HEK293T (cell line): Measurements from ENCODE around the gene CRY2.

Experiments
- BHLHE40 ChIP-seq: fragments of 450-650 bp; IDR thresholded peaks from 2 replicates; pipeline ENCODE4 v1.6.1; 2016; ENCODE audit warnings: mild to moderate bottlenecking, moderate library complexity, borderline replicate concordance
- CTBP1 ChIP-seq: fragments of 450-650 bp; IDR thresholded peaks from 2 replicates; pipeline ENCODE4 v1.6.1; 2016; ENCODE audit warnings: borderline replicate concordance
- ELF4 ChIP-seq: fragments of 450-650 bp; IDR thresholded peaks from 2 replicates; pipeline ENCODE4 v1.6.1; 2017; ENCODE audit warnings: antibody characterized with exemption
- FOXA1 ChIP-seq: fragments of 450-650 bp; IDR thresholded peaks from 2 replicates; pipeline ENCODE4 v1.6.1; 2016; ENCODE audit warnings: mild to moderate bottlenecking
- FOXK2 ChIP-seq: fragments of 450-650 bp; IDR thresholded peaks from 2 replicates; pipeline ENCODE4 v1.6.1; 2016; ENCODE audit warnings: mild to moderate bottlenecking
- FOXM1 ChIP-seq: fragments of 450-650 bp; IDR thresholded peaks from 2 replicates; pipeline ENCODE4 v1.6.1; 2017; ENCODE audit warnings: mild to moderate bottlenecking, borderline replicate concordance
- L3MBTL2 ChIP-seq: fragments of 450-650 bp; conservative IDR thresholded peaks from 2 replicates; pipeline ENCODE4 v1.6.1; 2016; ENCODE audit warnings: mild to moderate bottlenecking
- NFRKB ChIP-seq: fragments of 450-650 bp; IDR thresholded peaks from 2 replicates; pipeline ENCODE4 v1.6.1; 2016; ENCODE audit warnings: mild to moderate bottlenecking, moderate library complexity
- SP1 ChIP-seq: fragments of 450-650 bp; IDR thresholded peaks from 2 replicates; pipeline ENCODE4 v1.6.1; 2017
- SUZ12 ChIP-seq: fragments of 450-650 bp; IDR thresholded peaks from 2 replicates; pipeline ENCODE4 v1.6.1; 2016; ENCODE audit warnings: mild to moderate bottlenecking
- TARDBP ChIP-seq: fragments of 450-650 bp; IDR thresholded peaks from 2 replicates; pipeline ENCODE4 v1.6.1; 2016
- ZNF384 ChIP-seq: fragments of 450-650 bp; IDR thresholded peaks from 2 replicates; pipeline ENCODE4 v1.6.1; 2016
- TF ChIP-seq, protein P1 (sequence below): fragments of 450-650 bp; IDR thresholded peaks from 2 replicates; pipeline ENCODE4 v1.6.1; 2016

DNA sequence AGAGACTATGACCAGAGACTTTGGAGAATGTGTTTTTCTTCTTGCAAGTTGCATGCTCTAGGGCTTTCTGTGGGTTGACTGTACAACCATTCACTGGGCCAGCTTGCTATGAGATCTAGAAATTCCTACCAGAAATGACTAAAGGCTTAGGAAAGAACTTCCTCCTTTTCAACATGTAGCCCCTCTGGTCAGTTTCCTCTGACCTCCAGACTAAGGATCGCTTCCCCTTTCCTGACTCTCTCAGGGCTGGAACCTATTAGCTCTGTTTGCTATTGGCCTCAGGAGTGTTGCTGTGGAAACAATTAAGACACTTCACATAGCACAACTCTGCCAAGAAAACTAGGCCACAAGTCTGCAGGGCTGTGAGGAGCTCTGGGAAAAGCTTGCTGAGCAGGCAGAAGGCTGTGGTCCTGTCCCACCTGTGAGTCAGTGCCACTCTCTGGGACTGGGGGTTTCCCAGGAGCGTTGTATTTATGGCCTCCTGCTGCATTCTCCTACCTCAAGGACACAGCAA lies 10.7 kb downstream of the CRY2 start:
- TF ChIP-seq SUZ12 = no peak
- no peak for TF ChIP-seq FOXM1
- no peak for TF ChIP-seq ZNF384
- no peak for TF ChIP-seq CTBP1
- no peak for TF ChIP-seq NFRKB
- TF ChIP-seq TARDBP = no peak
- no peak for TF ChIP-seq FOXA1
- TF ChIP-seq, protein P1, sequence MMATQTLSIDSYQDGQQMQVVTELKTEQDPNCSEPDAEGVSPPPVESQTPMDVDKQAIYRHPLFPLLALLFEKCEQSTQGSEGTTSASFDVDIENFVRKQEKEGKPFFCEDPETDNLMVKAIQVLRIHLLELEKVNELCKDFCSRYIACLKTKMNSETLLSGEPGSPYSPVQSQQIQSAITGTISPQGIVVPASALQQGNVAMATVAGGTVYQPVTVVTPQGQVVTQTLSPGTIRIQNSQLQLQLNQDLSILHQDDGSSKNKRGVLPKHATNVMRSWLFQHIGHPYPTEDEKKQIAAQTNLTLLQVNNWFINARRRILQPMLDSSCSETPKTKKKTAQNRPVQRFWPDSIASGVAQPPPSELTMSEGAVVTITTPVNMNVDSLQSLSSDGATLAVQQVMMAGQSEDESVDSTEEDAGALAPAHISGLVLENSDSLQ = no peak
- TF ChIP-seq BHLHE40 = no peak
- no peak for TF ChIP-seq FOXK2
- no peak for TF ChIP-seq L3MBTL2
- no peak for TF ChIP-seq SP1
- no peak for TF ChIP-seq ELF4
